NB4 (cell line): ENCODE measurements around the gene DNAH2.

Source experiments
- CTCF ChIP-seq: IDR thresholded peaks from one replicate; pipeline ENCODE4 v1.5.1; 2012; ENCODE audit warnings: low read depth, low read length
- MYC ChIP-seq: IDR thresholded peaks from 2 replicates; pipeline ENCODE4 v1.6.1; 2011; ENCODE audit warnings: low read depth, low read length

GRCh38 chr17:7713782-7714181 is 3.8 kb upstream of the DNAH2 start:
- TF ChIP-seq MYC, result no peak
- no peak for TF ChIP-seq CTCF
